Uterus (tissue), 2 donors: Measurements from ENCODE around the gene RASL11B.

Experiments
- POLR2A ChIP-seq, 2 donors: fragments of 450-650 bp; IDR thresholded peaks; one replicate each; pipeline ENCODE4 v1.6.1; 2016; ENCODE audit warnings: antibody characterized with exemption in 2 of 2, mild to moderate bottlenecking in 1 of 2, moderate library complexity in 1 of 2
- TF ChIP-seq, protein P1 (sequence below), 4 experiments: fragments of 200-600 bp in 2 of 4; fragments of 450-650 bp in 2 of 4; sonication (generic) in 2 of 4; IDR thresholded peaks; one replicate each; pipeline ENCODE4 v1.5.1; 2016 to 2019; ENCODE audit warnings: antibody characterized with exemption in 4 of 4, mild to moderate bottlenecking in 2 of 4, moderate library complexity in 1 of 4

DNA sequence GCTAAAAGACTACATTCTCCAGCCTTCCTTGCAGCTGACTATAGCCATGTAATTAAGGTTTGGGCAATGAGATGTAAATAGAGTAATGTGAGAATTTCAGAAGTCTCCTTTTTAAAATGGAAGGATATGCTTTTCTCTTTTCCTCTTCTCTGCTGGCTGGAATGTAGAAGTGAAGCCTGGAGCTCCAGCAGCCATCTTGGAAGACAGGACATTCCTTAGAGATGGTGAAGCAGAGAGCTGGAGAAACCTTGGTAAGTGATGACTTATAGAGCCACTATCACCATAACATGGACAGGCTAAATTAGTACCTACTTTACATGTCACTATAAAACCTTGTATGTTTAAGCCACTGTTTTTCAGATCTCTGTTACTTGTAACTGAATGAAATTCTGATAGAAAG is 48.0 kb downstream of the RASL11B start:
- TF ChIP-seq, protein P1, sequence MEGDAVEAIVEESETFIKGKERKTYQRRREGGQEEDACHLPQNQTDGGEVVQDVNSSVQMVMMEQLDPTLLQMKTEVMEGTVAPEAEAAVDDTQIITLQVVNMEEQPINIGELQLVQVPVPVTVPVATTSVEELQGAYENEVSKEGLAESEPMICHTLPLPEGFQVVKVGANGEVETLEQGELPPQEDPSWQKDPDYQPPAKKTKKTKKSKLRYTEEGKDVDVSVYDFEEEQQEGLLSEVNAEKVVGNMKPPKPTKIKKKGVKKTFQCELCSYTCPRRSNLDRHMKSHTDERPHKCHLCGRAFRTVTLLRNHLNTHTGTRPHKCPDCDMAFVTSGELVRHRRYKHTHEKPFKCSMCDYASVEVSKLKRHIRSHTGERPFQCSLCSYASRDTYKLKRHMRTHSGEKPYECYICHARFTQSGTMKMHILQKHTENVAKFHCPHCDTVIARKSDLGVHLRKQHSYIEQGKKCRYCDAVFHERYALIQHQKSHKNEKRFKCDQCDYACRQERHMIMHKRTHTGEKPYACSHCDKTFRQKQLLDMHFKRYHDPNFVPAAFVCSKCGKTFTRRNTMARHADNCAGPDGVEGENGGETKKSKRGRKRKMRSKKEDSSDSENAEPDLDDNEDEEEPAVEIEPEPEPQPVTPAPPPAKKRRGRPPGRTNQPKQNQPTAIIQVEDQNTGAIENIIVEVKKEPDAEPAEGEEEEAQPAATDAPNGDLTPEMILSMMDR (IDR thresholded peaks at IDR 0.05), result no peak
- no peak for TF ChIP-seq POLR2A (IDR thresholded peaks at IDR 0.05)
